AG09319 (cell line): ENCODE data around the gene MMEL1.

Source experiments
- DNase-seq: peaks from one replicate; pipeline ENCODE4 v3.0.0-alpha.2; 2010; ENCODE audit warnings: low read depth; ENCODE audit errors: extremely low read depth
- TF ChIP-seq, protein P1 (sequence below): IDR thresholded peaks from 2 replicates; pipeline ENCODE4 v1.5.1; 2011; ENCODE audit warnings: low read depth, mild to moderate bottlenecking, inconsistent platforms, low read length, moderate library complexity

Gene MMEL1

DNA sequence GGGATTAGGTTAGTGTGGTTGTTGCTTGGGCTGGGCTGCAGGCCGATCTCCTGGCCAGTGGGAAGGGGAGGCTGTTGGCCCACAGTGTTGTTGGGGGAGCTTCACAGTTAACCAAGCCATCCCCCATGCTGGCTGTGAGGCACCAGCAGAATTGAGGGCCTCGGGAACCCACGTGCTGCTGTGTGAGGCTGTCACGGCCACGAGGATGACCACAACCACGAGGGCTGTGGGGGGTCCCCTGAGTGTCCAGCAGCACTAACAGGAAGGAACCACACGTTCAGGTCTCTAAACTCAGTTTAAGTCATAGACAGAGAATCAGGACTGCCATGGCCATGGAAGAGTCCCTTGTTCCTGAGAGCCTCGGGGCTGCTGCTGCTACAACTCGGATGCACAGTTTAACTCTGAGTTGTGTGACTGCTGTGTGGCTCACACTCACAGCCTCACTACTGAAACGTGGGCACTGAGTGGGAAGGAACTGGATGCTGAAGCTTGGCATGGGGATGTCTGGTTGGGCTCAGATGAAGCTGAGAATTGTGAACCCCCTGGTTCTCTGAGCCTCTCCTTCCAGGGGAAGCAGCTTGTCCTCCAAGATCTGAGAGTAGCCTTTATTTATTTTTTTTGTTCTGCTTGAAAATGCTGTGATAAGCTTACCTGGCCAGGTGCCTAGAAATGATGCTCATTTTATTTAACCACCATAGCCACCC, 4.8 kb upstream of the MMEL1 start:
- DNase-seq = no peak
- TF ChIP-seq, protein P1, sequence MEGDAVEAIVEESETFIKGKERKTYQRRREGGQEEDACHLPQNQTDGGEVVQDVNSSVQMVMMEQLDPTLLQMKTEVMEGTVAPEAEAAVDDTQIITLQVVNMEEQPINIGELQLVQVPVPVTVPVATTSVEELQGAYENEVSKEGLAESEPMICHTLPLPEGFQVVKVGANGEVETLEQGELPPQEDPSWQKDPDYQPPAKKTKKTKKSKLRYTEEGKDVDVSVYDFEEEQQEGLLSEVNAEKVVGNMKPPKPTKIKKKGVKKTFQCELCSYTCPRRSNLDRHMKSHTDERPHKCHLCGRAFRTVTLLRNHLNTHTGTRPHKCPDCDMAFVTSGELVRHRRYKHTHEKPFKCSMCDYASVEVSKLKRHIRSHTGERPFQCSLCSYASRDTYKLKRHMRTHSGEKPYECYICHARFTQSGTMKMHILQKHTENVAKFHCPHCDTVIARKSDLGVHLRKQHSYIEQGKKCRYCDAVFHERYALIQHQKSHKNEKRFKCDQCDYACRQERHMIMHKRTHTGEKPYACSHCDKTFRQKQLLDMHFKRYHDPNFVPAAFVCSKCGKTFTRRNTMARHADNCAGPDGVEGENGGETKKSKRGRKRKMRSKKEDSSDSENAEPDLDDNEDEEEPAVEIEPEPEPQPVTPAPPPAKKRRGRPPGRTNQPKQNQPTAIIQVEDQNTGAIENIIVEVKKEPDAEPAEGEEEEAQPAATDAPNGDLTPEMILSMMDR = no peak

DNA sequence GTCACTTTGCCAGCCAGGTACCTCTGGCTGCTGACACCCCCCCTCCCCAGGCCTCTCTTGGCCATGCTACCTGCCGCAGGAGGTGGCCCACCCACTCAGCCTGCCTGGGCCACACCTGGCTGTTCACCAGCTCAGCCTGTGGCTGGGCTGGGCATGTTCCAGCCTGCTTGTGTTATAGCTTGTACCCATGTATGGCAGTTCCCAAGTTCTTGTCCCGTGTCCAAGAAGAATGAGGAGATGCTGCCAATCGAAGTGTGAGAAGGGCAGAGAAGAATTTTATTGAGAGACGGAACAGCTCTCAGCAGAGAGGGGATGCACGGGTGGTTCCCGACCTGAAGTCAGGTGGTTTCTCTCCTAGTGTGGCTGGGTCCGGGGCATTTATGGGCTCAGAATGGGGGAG, 3.9 kb upstream of the MMEL1 start:
- TF ChIP-seq, protein P1 = no peak
- no peak for DNase-seq

DNA sequence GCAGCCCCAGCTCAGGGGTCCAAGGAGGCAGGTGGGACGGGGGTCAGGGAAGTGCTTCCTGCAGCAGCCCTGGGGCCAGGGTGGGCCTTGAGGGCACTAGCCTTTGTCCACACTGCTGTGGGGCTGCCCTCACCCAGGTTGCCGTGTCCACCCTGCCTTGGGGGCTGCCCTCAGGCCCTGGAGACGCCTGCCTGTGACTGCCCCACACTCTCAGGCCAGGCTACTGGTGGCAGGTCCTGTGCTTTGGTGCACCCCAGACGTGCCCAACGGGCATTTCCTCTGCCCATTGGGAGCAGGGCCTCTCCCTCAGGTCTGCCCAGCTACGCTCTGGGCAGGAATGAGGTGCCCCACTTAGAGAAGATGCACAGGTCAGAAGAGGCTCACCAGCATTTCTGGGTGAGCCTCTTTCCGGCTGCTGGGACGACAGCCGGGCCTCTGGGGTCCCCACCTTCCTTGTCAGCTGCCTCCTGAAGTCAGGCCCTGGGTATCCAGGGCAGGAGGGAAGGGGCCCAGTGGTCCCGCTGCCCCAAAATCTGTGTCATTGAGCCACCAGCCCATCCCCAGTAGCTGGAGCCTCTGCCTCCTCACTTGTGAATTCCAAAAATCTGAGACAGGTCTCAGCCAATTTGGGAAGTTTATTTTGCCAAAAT, 2.7 kb upstream of the MMEL1 start:
- DNase-seq = no peak
- TF ChIP-seq, protein P1 = no peak

DNA sequence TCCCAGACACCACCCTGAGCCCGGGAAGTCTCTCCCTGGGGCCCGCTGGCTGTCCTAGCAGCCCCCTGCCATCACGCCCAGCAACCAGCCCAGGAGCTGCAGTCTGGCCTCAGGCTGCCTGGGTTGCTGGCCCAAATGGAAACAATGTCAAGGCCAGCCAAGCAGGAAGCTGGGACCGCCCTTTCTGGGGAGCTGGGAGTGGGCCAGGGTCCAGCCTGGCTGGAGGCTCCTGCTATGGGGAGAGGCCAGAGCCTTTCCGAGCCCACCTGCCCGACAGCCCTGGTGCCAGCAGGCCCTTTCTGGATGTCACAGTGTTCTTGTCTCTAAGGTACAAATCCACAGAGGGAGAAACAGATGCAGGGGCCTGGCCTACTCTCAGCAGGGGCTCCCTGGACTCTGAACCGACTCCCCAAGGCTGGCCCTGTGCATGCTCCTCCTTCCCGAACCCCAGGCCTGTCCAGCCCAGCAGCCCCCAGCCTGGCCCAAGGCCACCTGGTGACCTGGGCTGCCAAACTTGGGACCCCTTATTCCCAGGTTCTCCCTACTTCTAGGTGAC, 1.2 kb upstream of the MMEL1 start:
- no peak for DNase-seq

DNA sequence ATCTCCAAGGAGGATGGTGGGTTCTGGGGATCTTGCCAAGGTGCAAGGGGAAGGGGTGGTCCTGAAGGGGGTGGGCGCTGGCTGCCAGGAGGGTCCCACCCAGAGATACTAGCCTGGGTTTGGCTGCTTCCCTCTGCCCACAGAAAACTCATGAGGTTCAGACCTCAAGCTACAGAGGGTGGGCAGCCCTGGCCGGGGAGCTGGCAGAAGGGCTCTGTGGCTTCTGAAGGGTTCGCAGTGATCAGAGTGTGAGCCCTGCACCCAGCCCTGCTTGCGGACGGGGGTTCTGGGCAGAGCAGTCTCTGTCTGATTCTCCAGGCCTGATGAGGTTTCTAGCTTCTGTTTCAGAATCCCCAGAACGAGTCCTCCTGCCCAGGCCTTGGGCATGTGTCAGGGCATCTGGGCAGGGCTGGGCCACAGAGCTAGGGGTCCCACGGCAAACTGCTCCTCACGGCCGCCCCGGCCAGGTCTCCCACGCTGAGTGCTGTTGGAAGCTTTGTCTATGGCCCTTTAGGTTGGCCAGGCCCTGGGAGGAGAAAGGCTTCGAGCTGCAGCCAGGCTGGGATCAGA, 635 bp upstream of the MMEL1 start:
- TF ChIP-seq, protein P1 = no peak
- DNase-seq = no peak

More for the DNA sequence above, 1.2 kb upstream of the MMEL1 start:
- TF ChIP-seq, protein P1 = no peak

DNA sequence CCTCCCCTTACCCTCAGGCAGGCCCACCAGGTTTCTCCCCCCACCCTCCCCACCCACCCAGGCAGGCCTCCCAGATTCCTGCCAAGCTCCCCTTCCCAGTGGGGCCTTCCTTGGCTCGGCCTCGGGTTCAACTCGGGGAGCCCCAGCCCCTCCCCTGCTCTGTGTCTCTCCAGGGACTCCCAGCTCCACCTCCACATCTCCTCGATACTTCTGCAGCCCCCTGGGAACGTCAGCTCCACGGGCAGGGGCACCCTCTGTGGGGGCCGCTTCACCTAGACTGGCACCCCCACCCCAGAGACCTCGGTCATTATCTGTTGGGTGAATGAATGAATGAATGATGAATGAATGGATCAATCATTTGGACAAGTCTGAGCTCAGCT, 775 bp downstream of the MMEL1 start:
- TF ChIP-seq, protein P1 = no peak
- DNase-seq = no peak
